C4-2B (cell line): Measurements from ENCODE around the gene MMP27.

Experiments
- H3K27ac ChIP-seq: fragments of 450-650 bp; 2 replicates; pipeline ENCODE4 v1.5.1; 2017
- ZFX ChIP-seq: fragments of 450-650 bp; IDR thresholded peaks from 2 replicates; pipeline ENCODE4 v1.6.1; 2017
- TF ChIP-seq, protein P1 (sequence below): fragments of 450-650 bp; conservative IDR thresholded peaks from 2 replicates; pipeline ENCODE4 v1.5.1; 2017; ENCODE audit warnings: mild to moderate bottlenecking

MMP27 gene

DNA sequence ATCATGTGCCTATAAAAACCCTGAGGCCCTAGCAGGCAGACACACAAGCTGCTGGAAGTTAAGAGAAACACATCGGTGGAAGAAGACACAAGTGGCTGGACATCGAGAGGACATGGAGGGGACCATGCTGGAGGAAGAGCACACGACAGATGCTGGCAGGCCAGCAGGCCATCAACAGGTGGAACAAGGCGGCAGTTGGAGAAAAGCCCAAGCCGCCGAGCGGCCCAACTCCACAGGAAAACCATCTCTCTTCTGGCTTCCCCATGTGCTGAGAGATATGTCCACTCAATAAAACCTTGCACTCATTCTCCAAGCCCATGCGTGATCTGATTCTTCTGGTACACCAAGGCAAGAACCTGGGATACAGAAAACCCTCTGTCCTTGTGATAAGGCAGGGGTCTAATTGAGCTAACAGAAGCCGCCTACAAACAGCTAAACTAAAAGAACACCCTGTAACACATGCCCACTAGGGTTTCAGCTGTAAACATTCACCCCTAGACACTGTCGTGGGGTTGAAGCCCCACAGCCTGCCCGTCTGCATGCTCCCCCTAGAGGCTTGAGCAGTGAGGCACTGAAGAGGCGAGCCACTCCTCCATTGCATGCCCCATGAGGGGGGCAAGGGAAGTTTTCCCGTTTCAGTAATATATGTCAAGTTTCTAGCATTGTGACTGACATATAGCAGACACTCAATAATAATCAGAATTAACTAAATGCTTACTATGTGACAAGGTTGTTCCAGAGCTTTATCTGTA is 41.4 kb downstream of the MMP27 start:
- H3K27ac ChIP-seq, result no peak overlapping the region
- TF ChIP-seq, protein P1, sequence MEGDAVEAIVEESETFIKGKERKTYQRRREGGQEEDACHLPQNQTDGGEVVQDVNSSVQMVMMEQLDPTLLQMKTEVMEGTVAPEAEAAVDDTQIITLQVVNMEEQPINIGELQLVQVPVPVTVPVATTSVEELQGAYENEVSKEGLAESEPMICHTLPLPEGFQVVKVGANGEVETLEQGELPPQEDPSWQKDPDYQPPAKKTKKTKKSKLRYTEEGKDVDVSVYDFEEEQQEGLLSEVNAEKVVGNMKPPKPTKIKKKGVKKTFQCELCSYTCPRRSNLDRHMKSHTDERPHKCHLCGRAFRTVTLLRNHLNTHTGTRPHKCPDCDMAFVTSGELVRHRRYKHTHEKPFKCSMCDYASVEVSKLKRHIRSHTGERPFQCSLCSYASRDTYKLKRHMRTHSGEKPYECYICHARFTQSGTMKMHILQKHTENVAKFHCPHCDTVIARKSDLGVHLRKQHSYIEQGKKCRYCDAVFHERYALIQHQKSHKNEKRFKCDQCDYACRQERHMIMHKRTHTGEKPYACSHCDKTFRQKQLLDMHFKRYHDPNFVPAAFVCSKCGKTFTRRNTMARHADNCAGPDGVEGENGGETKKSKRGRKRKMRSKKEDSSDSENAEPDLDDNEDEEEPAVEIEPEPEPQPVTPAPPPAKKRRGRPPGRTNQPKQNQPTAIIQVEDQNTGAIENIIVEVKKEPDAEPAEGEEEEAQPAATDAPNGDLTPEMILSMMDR, result peak; percentile 43
- no peak for TF ChIP-seq ZFX

DNA sequence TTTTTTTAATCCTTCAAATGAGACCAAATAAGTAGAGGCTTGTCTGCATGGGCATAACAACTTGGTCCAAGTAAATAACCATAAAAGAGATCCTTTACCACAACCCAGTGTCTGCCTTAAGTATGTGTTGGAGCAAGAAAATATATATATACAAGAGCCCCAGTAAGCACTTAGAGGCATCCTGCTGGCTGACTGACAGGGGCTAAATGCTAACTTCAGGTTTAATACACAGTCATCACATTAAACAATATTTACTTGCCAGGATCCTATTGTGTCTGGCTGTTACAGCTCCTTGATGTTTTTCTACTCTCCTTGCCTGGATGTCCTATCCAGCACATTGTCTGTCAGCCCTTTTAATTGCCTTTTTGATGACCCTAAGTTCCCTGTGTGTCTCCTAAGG is 43.0 kb downstream of the MMP27 start:
- no peak overlapping the region for H3K27ac ChIP-seq
- TF ChIP-seq ZFX, result no peak
- TF ChIP-seq, protein P1, result no peak

DNA sequence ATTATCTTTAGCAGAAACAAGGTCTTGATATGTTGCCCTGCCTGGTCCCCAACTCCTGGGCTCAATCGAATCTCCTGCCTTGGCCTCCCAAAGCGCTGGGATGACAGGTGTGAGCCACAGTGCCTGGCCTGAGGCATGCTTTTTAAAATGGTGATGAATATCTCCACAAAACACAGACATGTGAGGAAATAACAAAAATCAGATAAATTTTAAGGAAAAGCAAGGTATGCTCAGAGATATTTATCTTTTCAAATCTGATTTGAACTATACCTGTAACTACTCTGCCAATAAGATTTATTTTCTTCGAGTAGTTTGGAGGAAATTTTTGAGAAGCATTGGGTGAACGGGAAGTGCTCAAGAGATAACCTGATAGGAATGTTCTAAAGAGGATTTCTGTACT is 44.5 kb downstream of the MMP27 start:
- no peak overlapping the region for H3K27ac ChIP-seq
- TF ChIP-seq, protein P1, result no peak
- TF ChIP-seq ZFX, result no peak

DNA sequence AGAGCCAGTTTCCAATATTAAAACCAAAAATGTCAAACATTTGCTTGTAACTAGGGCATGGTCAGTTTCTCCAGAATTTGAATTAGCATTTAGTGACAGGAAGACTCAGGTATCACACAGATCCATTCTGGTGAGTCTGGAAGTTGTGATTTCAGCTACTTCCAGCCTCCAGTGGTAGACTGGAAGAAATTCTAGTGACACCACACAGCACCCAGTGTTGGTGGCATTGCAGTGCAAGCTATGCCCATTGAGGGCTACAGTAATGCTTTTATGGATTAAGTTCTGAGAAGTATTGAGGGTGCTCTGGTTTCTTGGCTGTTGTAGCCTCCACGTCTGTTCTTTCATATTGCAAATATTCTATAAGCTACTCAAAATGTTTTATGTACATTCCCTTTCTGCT is 49.0 kb downstream of the MMP27 start:
- TF ChIP-seq ZFX, result no peak
- TF ChIP-seq, protein P1, result no peak

DNA sequence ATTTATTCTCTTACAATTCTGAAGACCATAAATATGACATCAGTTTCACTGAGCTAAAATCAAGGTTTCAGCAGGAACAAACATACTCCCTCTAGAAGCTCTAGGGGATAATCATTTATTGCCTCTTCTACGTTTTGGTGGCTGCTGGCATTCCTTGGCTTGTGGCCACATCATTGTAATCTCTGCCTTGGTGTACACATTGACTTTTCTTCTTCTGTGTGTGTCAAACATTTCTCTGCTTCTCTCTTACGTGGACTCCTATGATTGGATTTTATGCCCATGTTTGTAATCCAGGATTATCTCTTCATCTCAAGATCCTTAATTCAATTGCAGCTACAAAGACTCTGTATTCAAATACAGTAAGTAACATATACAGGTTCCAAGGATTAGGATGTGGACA is 50.0 kb downstream of the MMP27 start:
- H3K27ac ChIP-seq, result no peak overlapping the region
- TF ChIP-seq ZFX, result no peak
- TF ChIP-seq, protein P1, result no peak

More for the DNA sequence above, 49.0 kb downstream of the MMP27 start:
- H3K27ac ChIP-seq, result no peak overlapping the region

DNA sequence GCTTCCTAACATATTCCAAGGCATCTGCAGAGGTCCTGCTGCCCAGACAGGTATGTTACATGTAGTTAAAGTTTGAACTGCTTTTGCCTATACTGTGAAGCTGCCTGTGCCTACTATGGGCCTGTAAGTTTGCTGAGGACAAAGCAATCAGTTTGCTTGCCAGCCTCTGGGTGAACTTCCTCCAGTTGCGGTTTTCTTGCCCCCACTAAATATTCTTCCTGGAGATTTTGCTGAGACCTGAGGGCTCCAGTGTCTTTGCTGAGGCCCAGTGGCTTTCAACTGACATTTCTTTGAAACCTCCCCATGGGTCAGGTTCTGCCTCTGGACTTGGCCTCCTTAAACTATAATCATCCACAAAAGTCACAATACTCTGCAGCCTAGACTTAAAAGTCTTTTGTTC is 50.8 kb downstream of the MMP27 start:
- TF ChIP-seq, protein P1, result no peak
- no peak for TF ChIP-seq ZFX
- H3K27ac ChIP-seq, result no peak overlapping the region

DNA sequence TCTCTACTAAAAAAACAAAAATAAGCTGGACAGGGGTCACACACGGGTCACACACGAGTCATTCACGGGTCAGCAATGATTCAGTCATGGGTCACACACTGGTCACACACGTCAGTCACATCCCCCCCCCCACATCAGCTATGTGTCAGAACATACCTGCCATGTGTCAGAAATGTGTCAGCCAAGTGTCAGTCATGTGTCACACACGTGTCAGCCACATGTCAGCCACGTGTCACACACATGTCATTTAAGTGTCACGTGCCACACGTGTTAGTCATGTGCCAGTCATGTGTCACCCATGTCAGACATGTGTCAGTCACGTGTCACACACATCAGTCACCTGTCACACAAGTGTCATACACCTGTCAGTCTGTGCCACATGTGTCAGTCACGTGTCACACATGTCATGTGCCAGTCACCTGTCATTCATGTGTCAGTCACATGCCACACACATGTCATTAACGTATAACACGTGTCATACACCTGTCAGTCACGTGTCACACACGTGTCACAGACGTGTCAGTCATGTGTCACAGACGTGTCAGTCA is 51.8 kb downstream of the MMP27 start:
- no peak for TF ChIP-seq ZFX
- TF ChIP-seq, protein P1, result no peak
- H3K27ac ChIP-seq, result no peak overlapping the region
